HG03575 (cell line): ENCODE data around the gene RXFP1.

Experiments used
- ATAC-seq: cut with Tn5 transposase; IDR thresholded peaks from one replicate; pipeline ENCODE4 v1.9.1; 2021; ENCODE audit not compliant: unreplicated experiment, insufficient number of reproducible peaks, low FRiP score; ENCODE audit errors: extremely low read depth

RXFP1 gene

GRCh38 chr4:158538911-158539310, 17.2 kb downstream of the RXFP1 start:
- no peak for ATAC-seq

- no peak for ATAC-seq
These were observed 18.6 kb downstream of the RXFP1 start for GRCh38 chr4:158540125-158540907.

- no peak for ATAC-seq
These were observed 19.8 kb downstream of the RXFP1 start for GRCh38 chr4:158541506-158541905.

DNA sequence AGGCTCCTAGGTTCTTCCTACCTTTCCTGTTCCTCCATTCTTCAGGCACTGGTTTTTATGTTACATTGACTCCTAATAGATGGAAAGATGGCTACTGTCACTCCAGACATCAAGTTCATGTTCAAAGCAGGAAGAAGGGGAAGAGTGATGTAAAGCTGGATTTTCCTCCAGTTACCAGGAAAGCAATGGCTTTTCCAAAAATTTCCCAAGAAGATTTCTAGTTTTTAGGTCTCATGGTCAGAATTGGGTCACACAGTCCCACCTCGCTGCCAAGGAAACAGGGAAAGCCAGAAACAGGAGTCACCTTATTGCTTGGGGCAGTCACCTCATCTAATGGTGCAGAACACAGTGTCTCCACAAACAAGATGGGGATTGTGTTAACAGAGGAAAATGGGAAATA, 21.5 kb downstream of the RXFP1 start:
- no peak for ATAC-seq

GRCh38 chr4:158544141-158544540, 22.5 kb downstream of the RXFP1 start:
- ATAC-seq = no peak

DNA sequence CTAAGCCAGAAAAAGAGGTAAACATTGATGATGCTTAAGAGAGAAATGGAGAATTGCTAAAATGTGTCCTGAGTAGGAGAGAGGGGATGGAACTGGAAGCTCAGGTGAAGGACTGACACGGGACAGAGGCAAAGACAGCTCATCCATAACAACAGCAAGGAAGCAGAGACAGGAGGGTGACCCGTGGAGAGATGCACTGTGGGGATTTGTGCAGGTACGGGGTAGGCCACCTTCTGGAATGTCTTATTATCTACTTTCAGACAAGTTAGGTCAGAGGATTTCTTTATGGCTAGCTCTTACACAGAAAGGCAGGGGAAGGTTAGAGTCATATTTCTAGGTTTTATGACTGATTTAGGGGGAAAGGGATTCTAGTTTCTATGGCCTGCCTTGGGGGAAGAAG, 31.7 kb downstream of the RXFP1 start:
- no peak for ATAC-seq

GRCh38 chr4:158560284-158560683, 38.6 kb downstream of the RXFP1 start:
- no peak for ATAC-seq

DNA sequence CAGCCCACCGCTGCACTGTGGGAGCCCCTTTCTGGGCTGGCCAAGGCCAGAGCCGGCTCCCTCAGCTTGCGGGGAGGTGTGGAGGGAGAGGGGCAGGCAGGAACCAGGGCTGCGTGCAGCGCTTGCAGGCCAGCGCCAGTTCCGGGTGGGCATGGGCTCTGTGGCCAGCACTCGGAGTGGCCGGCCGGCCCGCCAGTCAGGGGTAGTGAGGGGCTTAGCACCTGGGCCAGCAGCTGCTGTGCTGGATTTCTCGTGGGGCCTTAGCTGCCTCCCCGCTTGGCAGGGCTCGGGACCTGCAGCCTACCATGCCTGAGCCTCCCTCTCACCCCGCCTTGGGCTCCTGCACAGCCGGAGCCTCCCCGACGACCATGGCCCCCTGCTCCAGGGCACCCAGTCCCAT, 45.2 kb downstream of the RXFP1 start:
- ATAC-seq = no peak

GRCh38 chr4:158571736-158572135, 50.1 kb downstream of the RXFP1 start:
- ATAC-seq = no peak

- no peak for ATAC-seq
These were observed 50.9 kb downstream of the RXFP1 start for GRCh38 chr4:158572608-158573007.

DNA sequence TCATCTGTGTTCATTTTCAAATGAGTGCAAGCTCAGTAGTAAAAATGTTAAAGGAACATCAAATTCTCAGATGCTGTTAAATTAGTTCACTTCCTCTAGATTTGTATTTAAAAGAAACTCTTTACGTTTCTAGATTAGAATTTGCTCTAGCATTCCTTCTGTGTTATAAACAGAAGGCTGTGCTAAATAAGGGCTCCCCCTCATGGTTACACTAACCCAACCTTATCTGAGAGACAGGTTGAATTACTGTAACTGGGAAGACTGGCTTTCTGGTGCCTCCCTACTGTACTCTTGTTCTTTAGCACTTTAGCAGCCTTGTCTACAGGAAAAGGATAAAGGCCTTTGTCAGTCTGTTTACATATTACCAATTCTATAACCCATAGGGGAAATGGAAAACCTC, 56.8 kb downstream of the RXFP1 start:
- no peak for ATAC-seq

DNA sequence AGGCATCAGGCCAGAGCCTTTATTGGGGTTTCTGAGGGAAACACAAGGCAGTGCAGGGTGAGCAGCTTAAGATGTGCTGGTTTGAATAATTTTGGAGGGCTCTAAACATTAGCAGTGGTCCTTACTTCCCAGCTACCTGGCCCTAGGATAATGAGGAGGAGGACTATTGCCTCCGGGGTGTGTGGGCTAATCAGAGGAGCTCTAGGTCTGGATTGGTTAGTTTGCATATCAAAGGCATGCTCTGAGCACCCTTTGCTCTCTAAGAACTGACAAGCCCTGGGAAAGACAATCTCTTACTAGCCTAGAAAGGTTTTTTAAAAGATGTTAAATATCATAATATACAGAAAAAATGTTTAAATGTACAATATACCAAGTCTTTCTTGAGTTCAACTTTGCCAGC, 58.4 kb downstream of the RXFP1 start:
- no peak for ATAC-seq

GRCh38 chr4:158581161-158581560, 59.5 kb downstream of the RXFP1 start:
- no peak for ATAC-seq

GRCh38 chr4:158586881-158587280, 65.2 kb downstream of the RXFP1 start:
- no peak for ATAC-seq

DNA sequence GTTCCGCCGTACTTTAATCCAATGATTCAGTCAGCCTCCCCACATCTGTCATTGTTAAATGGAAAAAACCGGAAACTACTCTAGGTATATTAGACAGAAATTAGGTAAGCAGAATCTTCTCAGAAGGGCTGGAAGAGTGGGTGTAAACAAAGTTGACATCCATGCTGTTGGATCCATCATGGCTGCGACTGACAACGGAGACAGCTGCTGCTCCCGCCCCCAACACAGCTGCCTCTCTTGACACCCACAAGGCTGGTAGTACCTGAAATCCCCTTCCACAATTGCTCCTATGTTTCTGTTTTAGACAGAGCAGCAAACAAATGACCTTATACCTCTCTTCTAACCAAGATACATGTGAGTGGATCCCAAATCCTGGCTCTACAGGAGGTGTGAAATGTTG, 66.6 kb downstream of the RXFP1 start:
- no peak for ATAC-seq

DNA sequence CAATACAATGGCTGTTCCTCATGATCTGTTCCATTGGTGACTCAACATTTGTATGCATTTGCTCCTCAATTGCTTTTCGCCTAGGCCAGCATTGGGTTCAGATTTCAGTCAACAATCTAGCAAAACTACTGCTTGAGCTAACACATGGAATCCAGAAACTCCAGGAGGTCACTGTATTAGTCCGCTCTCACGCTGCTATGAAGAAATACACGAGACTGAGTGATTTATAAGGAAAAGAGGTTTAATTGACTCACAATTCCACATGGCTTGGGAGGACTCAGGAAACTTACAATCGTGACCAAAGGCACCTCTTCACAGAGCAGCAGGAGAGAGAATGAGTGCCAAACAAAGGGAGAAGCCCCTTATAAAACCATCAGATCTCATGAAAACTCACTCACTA, 67.1 kb downstream of the RXFP1 start:
- no peak for ATAC-seq

GRCh38 chr4:158590306-158590705, 68.6 kb downstream of the RXFP1 start:
- ATAC-seq = no peak

DNA sequence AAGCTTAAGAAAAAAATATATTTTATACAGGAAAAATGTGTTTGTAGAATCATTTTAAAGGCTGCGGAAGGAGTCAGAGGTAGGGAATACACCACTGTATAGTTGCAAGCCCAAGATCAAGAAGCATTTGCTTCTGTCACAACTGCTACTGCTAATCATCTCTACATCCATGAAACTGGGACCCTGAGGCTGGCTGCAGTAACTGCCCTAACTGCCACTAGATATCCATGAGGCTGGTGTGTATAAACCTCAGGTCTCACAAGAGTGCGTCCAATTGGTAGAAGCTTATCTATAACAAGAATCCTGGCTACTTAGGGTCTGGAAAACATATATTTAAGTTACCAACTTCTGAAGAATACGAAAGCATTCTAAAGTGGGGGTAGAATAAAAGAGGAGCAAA, 69.1 kb downstream of the RXFP1 start:
- ATAC-seq = no peak

DNA sequence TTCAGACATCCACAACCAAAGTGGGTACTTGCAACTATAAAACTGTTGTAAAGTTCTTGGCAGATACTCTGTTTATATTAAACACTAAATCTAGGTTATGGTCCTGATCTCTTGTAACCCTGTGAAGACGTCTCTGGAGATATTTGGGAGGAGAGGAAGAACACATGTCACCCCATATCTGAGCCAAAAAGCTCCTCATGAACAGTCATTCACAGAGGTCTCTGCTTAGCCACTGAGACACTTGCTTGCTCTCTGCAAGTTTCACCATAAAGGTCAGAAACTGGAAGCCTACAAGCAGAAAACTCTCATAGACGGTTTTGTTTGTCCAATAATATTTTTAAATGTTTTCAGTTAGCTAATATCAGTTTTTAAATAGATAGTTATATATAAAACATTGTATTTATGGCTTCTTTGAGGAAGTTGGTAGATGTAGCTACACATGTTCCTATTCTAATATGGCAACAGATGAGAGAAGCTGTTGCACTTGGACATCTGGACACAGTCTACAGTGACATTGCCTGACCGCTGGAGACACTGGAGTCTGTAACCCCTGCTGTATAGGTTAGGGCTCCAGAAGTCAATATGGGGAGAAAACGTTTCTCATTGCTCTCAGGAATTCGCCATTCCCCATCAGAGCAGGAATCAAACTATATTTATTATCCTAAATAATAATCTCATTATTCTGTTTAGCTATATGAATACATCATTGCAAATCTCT, 76.4 kb downstream of the RXFP1 start:
- no peak for ATAC-seq

- no peak for ATAC-seq
These were observed 77.5 kb downstream of the RXFP1 start for GRCh38 chr4:158599150-158599549.
